ENCODE measurements around the gene BBIP1. TPM values are rescaled to one million over a fixed set of nuclear protein-coding genes. Genes with fewer than 3 reads are reported as not detected.
A peak's percentile ranks its signal among the peaks of the same experiment; 100 is the strongest.

The BBIP1 gene
- total RNA-seq, 1 donor from 2014 or later: 6.3 TPM

DNA sequence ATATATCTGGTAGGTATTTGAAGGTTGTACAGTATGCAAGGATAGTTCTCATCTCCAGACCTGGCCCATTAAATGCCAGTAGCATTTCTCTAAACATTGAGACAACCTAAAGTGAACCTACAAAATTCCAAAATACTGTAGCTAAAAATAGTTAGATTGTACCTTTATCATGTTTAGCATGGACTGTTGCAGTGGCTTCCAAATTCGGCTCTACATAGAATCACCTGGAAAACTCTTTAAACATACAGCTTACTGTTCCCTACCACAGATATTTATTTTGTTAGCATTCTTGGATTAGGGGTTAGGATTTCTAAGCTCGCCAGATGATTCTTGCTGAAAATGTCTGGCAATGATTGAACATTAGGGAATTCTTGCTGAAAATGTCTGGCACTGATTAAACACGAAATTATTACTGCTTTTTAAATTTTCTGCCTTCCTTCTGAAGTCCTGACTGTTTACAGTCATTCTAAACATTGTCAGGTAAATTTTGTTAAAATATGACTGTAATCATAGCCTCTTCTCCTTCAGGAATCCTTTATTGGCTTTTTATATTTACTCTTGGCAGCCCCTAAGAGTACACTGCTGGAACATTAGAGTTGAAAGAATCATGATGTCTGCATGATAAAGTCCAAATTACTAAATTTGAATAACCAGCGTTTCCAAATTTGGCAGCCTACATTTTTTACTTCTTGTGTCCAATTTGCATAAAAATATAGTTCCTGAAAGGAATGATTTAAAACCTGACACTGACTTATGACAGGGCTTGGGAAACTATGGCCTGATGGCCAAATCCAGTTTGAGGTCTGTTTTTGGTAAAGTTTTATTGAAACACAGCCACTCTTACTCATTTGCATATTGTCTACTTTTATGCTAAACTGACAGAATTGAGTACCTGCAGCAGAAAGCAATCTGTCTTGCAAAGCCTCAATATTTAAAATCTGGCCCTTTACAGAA lies 40.7 kb upstream of the BBIP1 start:
- H3K9ac ChIP-seq (ENCODE audit: low read depth in 1 of 3, low read length in 3 of 3): no peak overlapping the region
- H3K4me3 ChIP-seq (ENCODE audit: low read length in 3 of 3): no peak overlapping the region
- H3K4me1 ChIP-seq (ENCODE audit: control insufficient read depth in 3 of 3, insufficient read depth in 3 of 3, low read length in 3 of 3): peaks cover 5 to 12% (median 7%) of the 10 kb centered on the region in 3 donors
- H3K36me3 ChIP-seq (ENCODE audit: control insufficient read depth in 3 of 3, insufficient read depth in 3 of 3, low read length in 3 of 3): no peaks in the 10 kb centered on the region
- H3K27me3 ChIP-seq (ENCODE audit: control insufficient read depth in 3 of 3, insufficient read depth in 3 of 3, low read length in 3 of 3): no peaks in the 10 kb centered on the region
- H3K9me3 ChIP-seq (ENCODE audit: control insufficient read depth in 3 of 3, low read length in 3 of 3): no peaks in the 10 kb centered on the region
- H3K27ac ChIP-seq (ENCODE audit: low read depth, low read length): no peak overlapping the region

- H3K9me3 ChIP-seq (ENCODE audit: control insufficient read depth in 3 of 3, low read length in 3 of 3): no peaks in the 10 kb centered on the region
- peaks cover 0 to 2% (median 1%) of the 10 kb centered on the region in 3 donors for H3K36me3 ChIP-seq (ENCODE audit: control insufficient read depth in 3 of 3, insufficient read depth in 3 of 3, low read length in 3 of 3)
- H3K9ac ChIP-seq (ENCODE audit: low read depth in 1 of 3, low read length in 3 of 3): no peak overlapping the region
- H3K4me3 ChIP-seq (ENCODE audit: low read length in 3 of 3): no peak overlapping the region
- H3K27me3 ChIP-seq (ENCODE audit: control insufficient read depth in 3 of 3, insufficient read depth in 3 of 3, low read length in 3 of 3): no peaks in the 10 kb centered on the region
- H3K27ac ChIP-seq (ENCODE audit: low read depth, low read length): no peak overlapping the region
- peaks cover 5 to 12% (median 7%) of the 10 kb centered on the region in 3 donors for H3K4me1 ChIP-seq (ENCODE audit: control insufficient read depth in 3 of 3, insufficient read depth in 3 of 3, low read length in 3 of 3)
Measured at GRCh38 chr10:110957606-110958005, 38.6 kb upstream of the BBIP1 start.

DNA sequence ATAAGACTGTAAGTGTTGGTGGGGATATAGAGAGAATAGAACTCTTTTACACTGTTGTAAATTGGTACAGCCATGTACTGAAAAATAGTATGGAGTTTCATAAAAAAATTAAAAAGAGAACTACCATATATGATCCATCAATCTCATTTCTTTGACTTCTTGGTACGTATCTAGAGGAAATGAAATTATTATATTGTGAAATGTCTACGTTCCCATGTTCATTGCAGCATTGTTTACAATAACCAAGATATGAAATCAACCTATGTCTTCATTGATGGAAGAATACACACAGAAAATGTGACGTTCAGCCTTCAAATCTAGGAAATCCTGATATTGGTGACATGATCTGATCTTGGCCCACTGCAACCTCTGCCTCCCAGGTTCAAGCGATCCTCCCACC lies 32.4 kb upstream of the BBIP1 start:
- Histone ChIP-seq H3K4me3 (ENCODE audit: low read length in 3 of 3) (no peak overlapping the region), H3K27me3 (ENCODE audit: control insufficient read depth in 3 of 3, insufficient read depth in 3 of 3, low read length in 3 of 3) (no peaks in the 10 kb centered on the region), H3K4me1 (ENCODE audit: control insufficient read depth in 3 of 3, insufficient read depth in 3 of 3, low read length in 3 of 3) (peaks cover 0 to 5% (median 0%) of the 10 kb centered on the region in 3 donors)

GRCh38 chr10:110947061-110947595 lies 28.1 kb upstream of the BBIP1 start:
- peaks cover 4 to 12% (median 12%) of the 10 kb centered on the region in 3 donors for H3K4me1 ChIP-seq (ENCODE audit: control insufficient read depth in 3 of 3, insufficient read depth in 3 of 3, low read length in 3 of 3)

More for the DNA sequence above, 32.4 kb upstream of the BBIP1 start:
- Histone ChIP-seq H3K27ac (ENCODE audit: low read depth, low read length) (no peak overlapping the region), H3K36me3 (ENCODE audit: control insufficient read depth in 3 of 3, insufficient read depth in 3 of 3, low read length in 3 of 3) (peaks cover 0 to 6% (median 5%) of the 10 kb centered on the region in 3 donors), H3K9me3 (ENCODE audit: control insufficient read depth in 3 of 3, low read length in 3 of 3) (no peaks in the 10 kb centered on the region), H3K9ac (ENCODE audit: low read depth in 1 of 3, low read length in 3 of 3) (no peak overlapping the region)

DNA sequence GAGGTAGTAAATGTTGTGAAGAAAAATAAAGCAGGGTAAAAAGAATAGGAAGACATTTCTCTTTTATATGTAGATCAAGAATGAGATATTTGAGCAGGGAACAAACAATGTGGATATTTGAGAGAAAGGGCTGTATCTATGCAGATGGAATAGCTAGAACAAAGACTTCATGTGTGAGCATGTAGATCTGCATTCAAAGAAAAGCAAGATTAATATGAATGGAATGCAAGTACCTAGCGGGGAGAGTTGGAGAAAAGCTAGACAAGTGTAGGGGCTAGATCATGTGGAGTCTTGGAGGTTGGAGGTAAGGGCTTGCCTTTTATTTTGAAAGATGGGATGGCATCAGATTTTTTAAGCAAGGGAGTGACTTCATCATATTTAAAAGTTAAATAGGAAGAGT lies 27.5 kb upstream of the BBIP1 start:
- Histone ChIP-seq H3K27me3 (ENCODE audit: control insufficient read depth in 3 of 3, insufficient read depth in 3 of 3, low read length in 3 of 3) (no peaks in the 10 kb centered on the region), H3K4me1 (ENCODE audit: control insufficient read depth in 3 of 3, insufficient read depth in 3 of 3, low read length in 3 of 3) (peaks cover 4 to 12% (median 12%) of the 10 kb centered on the region in 3 donors), H3K36me3 (ENCODE audit: control insufficient read depth in 3 of 3, insufficient read depth in 3 of 3, low read length in 3 of 3) (no peaks in the 10 kb centered on the region), H3K4me3 (ENCODE audit: low read length in 3 of 3) (no peak overlapping the region), H3K9me3 (ENCODE audit: control insufficient read depth in 3 of 3, low read length in 3 of 3) (no peaks in the 10 kb centered on the region), H3K27ac (ENCODE audit: low read depth, low read length) (no peak overlapping the region), H3K9ac (ENCODE audit: low read depth in 1 of 3, low read length in 3 of 3) (no peak overlapping the region)

More at GRCh38 chr10:110947061-110947595, 28.1 kb upstream of the BBIP1 start:
- Histone ChIP-seq H3K27me3 (ENCODE audit: control insufficient read depth in 3 of 3, insufficient read depth in 3 of 3, low read length in 3 of 3) (no peaks in the 10 kb centered on the region), H3K9me3 (ENCODE audit: control insufficient read depth in 3 of 3, low read length in 3 of 3) (no peaks in the 10 kb centered on the region), H3K4me3 (ENCODE audit: low read length in 3 of 3) (no peak overlapping the region), H3K9ac (ENCODE audit: low read depth in 1 of 3, low read length in 3 of 3) (no peak overlapping the region), H3K27ac (ENCODE audit: low read depth, low read length) (no peak overlapping the region), H3K36me3 (ENCODE audit: control insufficient read depth in 3 of 3, insufficient read depth in 3 of 3, low read length in 3 of 3) (no peaks in the 10 kb centered on the region)

GRCh38 chr10:110944792-110945396 lies 25.9 kb upstream of the BBIP1 start:
- H3K27me3 ChIP-seq (ENCODE audit: control insufficient read depth in 3 of 3, insufficient read depth in 3 of 3, low read length in 3 of 3): no peaks in the 10 kb centered on the region
- H3K4me3 ChIP-seq (ENCODE audit: low read length in 3 of 3): no peak overlapping the region
- H3K36me3 ChIP-seq (ENCODE audit: control insufficient read depth in 3 of 3, insufficient read depth in 3 of 3, low read length in 3 of 3): no peaks in the 10 kb centered on the region
- H3K9ac ChIP-seq (ENCODE audit: low read depth in 1 of 3, low read length in 3 of 3): no peak overlapping the region
- H3K4me1 ChIP-seq (ENCODE audit: control insufficient read depth in 3 of 3, insufficient read depth in 3 of 3, low read length in 3 of 3): peaks cover 4 to 12% (median 12%) of the 10 kb centered on the region in 3 donors
- no peaks in the 10 kb centered on the region for H3K9me3 ChIP-seq (ENCODE audit: control insufficient read depth in 3 of 3, low read length in 3 of 3)
- peak overlapping the region; percentile 48 for H3K27ac ChIP-seq (ENCODE audit: low read depth, low read length)

- Histone ChIP-seq H3K4me1 (ENCODE audit: control insufficient read depth in 3 of 3, insufficient read depth in 3 of 3, low read length in 3 of 3) (no peaks in the 10 kb centered on the region), H3K9ac (ENCODE audit: low read depth in 1 of 3, low read length in 3 of 3) (no peak overlapping the region), H3K27ac (ENCODE audit: low read depth, low read length) (no peak overlapping the region), H3K4me3 (ENCODE audit: low read length in 3 of 3) (no peak overlapping the region), H3K27me3 (ENCODE audit: control insufficient read depth in 3 of 3, insufficient read depth in 3 of 3, low read length in 3 of 3) (no peaks in the 10 kb centered on the region), H3K36me3 (ENCODE audit: control insufficient read depth in 3 of 3, insufficient read depth in 3 of 3, low read length in 3 of 3) (no peaks in the 10 kb centered on the region), H3K9me3 (ENCODE audit: control insufficient read depth in 3 of 3, low read length in 3 of 3) (no peaks in the 10 kb centered on the region)
Measured at GRCh38 chr10:110939419-110939818, 20.4 kb upstream of the BBIP1 start.

- no peaks in the 10 kb centered on the region for H3K36me3 ChIP-seq (ENCODE audit: control insufficient read depth in 3 of 3, insufficient read depth in 3 of 3, low read length in 3 of 3)
- H3K27me3 ChIP-seq (ENCODE audit: control insufficient read depth in 3 of 3, insufficient read depth in 3 of 3, low read length in 3 of 3): no peaks in the 10 kb centered on the region
- no peaks in the 10 kb centered on the region for H3K4me1 ChIP-seq (ENCODE audit: control insufficient read depth in 3 of 3, insufficient read depth in 3 of 3, low read length in 3 of 3)
- no peak overlapping the region for H3K9ac ChIP-seq (ENCODE audit: low read depth in 1 of 3, low read length in 3 of 3)
- no peaks in the 10 kb centered on the region for H3K9me3 ChIP-seq (ENCODE audit: control insufficient read depth in 3 of 3, low read length in 3 of 3)
- H3K27ac ChIP-seq (ENCODE audit: low read depth, low read length): no peak overlapping the region
- no peak overlapping the region for H3K4me3 ChIP-seq (ENCODE audit: low read length in 3 of 3)
Measured at GRCh38 chr10:110936757-110937156, 17.8 kb upstream of the BBIP1 start.

- no peaks in the 10 kb centered on the region for H3K9me3 ChIP-seq (ENCODE audit: control insufficient read depth in 3 of 3, low read length in 3 of 3)
- no peaks in the 10 kb centered on the region for H3K27me3 ChIP-seq (ENCODE audit: control insufficient read depth in 3 of 3, insufficient read depth in 3 of 3, low read length in 3 of 3)
- no peaks in the 10 kb centered on the region for H3K36me3 ChIP-seq (ENCODE audit: control insufficient read depth in 3 of 3, insufficient read depth in 3 of 3, low read length in 3 of 3)
- H3K4me1 ChIP-seq (ENCODE audit: control insufficient read depth in 3 of 3, insufficient read depth in 3 of 3, low read length in 3 of 3): peaks cover 0 to 3% (median 3%) of the 10 kb centered on the region in 3 donors
- H3K9ac ChIP-seq (ENCODE audit: low read depth in 1 of 3, low read length in 3 of 3): no peak overlapping the region
- H3K4me3 ChIP-seq (ENCODE audit: low read length in 3 of 3): no peak overlapping the region
- H3K27ac ChIP-seq (ENCODE audit: low read depth, low read length): no peak overlapping the region
Measured at GRCh38 chr10:110932505-110933180, 13.7 kb upstream of the BBIP1 start.
